HG03097 (cell line): ENCODE measurements around the gene ZNF648.
"Not testable (repeated sequence)": the region's sequence is repeated elsewhere in the genome, so short reads cannot be mapped to it uniquely, and the experiment has no call there.

Experiments used
- ATAC-seq: cut with Tn5 transposase; IDR thresholded peaks from one replicate; pipeline ENCODE4 v1.9.1; 2021; ENCODE audit not compliant: unreplicated experiment, low FRiP score

The ZNF648 gene, protein sequence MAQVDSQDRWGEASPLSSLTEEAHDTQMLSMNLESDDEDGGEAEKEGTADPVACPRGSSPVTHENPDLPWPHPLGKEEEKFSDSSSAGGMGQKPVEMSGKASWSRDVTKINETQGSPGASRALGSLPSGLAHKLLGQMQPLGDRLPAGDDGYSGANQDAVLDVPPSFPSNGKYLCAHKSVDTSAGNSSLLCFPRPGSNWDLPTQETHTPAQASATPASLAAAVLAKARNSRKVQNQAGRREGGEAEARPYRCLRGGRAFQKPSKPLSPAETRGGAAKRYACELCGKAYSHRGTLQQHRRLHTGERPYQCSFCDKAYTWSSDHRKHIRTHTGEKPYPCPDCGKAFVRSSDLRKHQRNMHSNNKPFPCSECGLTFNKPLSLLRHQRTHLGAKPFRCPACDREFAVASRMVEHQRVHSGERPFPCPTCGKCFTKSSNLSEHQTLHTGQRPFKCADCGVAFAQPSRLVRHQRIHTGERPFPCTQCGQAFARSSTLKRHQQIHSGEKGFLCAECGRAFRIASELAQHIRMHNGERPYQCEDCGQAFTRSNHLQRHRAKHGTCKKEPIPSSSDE

DNA sequence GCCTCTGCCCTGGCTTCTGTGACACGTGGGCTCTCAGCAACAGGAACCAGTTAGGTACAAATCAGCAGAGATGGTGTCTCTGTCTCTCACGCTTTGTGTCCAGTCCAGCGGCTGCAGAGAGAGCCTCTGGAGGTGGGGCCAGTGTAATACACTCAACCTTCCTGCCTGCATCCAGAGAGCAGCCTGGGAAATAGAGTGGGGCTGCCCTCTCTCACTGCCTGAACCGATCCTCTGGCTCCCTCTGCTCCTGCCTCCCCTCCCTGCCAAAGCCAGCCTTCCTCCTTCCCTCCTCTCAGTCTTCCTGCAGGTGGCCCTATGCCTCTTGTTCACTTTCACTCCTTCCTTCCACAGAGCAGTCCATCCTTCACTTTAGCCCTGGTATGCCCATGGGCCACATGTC, at the start of gene ZNF648:
Gene ZNF648, minus strand, starts transcription at position 119 of the 400 bp plus-strand sequence. CDS start 3,702 bp downstream, outside the sequence.
- ATAC-seq, result no peak

DNA sequence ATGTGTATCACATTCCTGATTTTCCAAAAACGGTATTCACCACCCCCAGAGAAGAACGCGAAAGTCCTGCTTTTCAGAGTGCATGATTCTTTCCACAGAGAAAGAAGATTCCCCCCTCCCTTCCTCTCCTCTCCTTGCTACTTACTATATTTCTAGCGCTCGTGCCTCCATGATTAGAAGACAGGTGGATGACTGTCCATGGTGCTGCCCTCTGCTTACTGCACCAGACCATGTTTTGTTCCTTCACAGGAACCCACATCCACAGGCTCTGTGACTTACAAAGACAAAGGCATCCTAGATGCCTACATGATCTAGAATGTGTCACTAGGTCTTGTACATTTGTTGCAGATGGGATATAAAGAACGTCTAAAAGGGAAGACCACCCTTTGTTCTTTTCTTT, 49.1 kb upstream of the ZNF648 start:
- no peak for ATAC-seq

DNA sequence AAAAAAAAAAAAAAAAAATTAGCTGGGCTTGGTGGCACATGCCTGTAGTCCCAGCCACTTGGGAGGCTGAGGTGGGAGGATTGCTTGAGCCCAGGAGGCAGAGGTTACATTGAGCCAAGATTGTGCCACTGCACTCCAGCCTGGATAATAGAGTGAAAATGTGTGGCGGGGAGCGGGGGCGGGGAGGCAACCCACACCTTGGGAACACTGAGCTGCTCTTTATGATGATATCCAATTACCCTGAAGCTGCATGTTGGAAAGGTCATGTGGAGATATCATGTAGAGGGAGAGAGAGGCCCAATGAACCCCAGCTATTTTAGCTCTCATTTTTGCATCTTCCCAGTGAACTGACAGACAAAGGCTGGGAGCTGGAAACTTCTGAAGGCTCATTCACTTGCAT, 48.3 kb upstream of the ZNF648 start:
- ATAC-seq, result no peak

DNA sequence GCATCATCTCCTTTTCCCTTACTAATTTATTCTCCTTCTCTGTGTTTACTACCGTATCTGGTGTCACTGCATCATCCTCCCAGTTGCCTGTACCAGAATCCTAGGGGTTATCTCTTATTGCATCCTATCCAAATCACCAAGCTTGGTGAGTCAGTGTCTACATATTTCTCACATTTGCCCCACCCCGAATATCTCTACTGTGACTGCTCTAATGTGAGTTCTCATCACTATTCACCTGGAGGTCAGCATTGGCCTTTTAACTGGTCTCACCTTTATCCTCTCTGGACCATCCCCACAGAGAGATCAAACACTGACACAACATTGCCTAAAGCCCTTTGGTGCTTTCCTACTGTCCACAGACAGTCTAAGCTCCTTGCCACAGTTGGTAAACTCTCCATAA, 45.7 kb upstream of the ZNF648 start:
- no peak for ATAC-seq

DNA sequence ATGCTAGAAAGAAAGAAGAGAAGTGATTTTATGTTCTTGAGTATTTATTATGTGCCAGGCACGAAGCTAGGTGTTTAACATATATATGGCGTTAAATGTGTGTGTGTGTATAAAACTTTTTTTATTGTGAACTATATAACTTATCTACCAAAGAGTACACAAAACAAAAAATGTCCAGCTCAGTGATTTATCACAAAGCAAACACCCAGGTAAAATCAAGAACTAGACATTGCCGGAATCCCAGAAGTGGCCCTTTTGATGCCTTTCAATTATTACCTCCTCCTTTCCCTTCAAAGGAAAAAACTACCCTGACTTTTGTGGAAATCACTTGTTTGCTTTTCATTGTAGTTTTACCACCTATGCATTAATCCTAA, 40.5 kb upstream of the ZNF648 start:
- ATAC-seq, result no peak

DNA sequence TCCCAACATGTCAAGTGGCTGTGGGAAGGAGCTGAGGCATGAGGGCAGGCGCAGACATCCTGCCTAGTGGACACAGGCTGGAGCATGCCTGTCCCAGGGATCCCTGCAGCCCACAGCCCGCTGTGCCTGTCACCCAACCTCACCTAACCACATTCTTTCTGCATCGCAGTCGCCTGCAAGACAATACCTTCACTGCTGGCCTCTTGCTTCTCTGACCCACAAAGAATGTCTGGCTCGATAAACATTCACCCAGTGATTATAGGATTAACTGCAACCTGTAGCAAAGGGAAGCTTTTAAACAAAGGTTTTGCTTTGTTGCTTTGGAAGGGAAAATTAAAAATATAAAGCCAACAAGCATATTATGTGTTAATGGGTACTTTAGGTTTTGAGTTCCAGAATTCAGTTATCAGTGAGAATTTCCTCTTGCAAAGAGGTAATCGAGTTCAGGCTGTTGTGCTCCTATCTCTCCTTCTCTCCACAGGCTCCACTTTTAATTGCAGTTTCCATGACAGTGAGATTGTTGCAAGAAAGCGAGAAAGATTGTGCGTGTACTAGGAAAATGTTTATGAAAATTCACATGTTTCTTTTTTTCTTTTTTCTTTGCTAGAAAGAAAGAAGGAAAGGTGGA, 40.0 kb upstream of the ZNF648 start:
- ATAC-seq, result no peak

DNA sequence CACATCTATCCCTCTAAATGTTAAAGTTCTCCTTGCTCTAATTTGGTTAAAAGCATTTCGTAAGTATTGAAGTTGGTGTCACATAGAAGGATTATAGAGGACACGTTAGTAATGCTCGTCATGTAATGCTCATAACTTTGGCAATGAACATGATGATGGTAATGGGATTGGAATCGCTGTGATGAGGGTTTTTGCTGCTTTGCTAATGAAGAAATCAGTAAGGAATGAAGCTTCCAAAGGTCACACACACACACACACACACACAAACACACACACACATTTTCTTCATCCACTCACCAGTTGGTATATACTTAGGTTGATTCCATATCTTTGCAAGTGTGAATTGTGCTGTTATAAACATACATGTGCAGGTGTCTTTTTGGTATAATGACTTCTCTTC, 36.8 kb upstream of the ZNF648 start:
- ATAC-seq, result no peak

DNA sequence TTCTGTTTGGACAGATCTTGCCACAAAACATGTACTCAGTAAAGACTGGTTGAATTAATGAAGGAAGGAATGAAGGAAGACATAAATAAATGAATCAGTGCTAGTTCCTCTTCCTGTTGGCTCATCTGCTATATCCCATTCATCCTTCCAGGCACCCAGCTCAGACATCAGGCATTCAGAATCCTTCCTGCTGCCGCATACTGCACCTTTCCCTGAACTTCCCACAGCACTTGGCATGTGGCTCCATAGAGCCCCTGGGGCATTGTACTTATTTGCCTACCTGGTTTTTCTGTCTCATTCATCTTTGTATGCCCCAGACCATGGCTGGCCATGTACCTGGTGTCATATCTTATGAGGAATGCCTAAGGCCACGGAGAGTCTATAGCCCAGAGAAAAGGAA, 34.4 kb upstream of the ZNF648 start:
- no peak for ATAC-seq

DNA sequence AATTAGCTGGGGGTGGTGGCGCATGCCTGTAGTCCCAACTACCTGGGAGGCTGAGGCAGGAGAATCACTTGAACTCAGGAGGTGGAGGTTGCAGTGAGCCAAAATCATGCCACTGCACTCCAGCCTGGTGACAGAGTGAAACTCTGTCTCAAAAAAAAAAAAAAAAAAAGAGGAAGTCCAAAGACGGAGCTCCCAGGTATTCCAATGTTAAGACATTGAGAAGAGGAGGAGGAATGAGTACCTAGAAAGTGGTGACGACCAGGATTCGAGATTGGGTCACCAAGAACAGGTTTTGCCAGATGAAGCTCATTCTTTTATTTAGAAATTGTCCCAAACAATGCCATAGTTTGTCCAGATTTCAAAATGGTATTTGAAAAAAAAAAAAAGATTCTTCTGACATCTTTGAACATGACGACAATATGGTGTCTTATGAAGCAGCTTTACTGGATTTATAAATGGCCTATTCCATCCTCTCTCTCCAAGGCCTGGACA, 33.0 kb upstream of the ZNF648 start:
- ATAC-seq, result not testable (repeated sequence)

DNA sequence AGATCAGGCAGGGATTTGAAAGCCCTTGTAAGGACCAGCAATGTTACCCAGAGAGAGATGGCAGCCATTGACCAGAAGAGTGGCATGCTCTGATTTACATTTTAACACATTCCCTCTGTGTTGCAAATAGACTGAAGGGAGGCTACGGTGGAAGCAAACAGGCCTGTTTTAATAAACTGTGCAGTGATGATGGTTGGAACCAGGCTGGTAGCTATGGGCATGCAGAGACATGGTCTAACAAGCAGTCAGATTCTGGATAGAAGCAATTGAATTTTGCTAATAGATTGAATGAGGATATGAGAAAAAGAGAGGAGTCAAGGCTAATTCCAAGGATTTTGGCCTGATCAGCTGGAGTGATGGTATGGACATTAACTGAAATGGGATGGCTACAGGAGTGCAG, 32.3 kb upstream of the ZNF648 start:
- ATAC-seq, result no peak

DNA sequence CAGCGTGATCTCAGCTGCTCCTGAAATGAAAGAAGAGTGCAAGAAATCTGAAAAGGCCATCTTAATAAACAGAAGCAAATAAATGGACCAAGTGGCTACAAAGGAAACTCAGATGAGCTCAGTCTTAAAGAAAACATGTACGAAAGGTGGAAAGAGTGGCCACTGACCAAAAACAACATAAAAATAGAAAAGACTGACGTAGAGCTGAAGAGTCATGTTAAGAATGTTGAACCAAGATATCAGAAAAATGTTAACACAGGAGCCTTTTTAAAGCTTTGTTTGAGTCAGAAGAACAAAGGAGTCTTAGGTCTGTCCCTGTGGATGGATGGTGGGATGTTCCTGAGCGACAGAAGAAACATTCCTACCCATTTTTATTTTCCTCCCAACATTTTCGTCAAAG, 30.8 kb upstream of the ZNF648 start:
- no peak for ATAC-seq

DNA sequence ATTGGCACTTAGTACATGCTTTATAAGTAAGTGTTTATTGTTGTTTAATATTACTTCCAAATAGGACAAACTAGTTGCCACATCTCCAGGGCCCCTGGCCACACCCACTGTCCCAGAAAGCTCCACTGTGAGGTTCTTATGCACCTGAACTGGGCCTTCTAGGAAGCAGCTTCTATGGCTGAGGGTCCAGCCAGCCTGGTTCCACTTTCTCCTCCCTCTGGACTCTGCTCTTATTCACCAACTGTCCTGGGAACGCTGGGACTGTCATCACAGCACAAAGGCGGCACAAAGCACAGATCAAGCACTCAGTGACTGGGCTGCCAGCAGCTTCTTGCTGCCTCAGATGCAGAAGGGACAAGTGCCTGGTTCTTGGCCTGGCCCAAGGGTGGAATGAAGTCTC, 29.6 kb upstream of the ZNF648 start:
- no peak for ATAC-seq

DNA sequence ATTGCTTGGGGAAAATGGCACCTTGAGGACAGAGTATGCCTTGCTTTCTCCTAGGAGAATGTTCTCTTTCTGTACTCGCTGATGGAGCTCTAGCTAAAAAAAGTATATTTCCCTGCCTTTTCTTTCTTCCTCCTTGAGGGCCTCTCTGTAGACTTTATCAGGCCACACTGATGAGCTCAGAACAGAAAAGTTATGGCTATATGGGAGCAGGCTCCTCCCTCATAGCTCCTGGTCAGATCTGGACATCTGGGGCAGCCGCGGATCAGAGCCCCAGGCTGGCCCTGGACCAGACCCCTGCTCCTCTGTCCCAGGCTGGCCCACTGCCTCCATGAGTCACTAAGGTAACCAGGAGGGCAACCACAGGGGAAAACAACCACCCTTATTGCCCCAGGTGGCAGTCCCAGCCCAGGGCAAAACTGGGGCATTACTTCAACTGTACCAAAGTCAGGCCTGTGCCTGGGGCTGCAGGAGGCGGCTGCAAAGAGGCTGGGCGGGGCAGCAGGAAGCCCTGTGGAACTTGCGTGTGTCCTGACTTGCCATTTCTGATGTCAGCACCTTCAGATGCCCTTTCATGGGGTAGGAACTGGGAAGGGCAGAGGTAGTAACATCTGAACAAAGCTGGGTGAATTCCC, 26.3 kb upstream of the ZNF648 start:
- no peak for ATAC-seq

DNA sequence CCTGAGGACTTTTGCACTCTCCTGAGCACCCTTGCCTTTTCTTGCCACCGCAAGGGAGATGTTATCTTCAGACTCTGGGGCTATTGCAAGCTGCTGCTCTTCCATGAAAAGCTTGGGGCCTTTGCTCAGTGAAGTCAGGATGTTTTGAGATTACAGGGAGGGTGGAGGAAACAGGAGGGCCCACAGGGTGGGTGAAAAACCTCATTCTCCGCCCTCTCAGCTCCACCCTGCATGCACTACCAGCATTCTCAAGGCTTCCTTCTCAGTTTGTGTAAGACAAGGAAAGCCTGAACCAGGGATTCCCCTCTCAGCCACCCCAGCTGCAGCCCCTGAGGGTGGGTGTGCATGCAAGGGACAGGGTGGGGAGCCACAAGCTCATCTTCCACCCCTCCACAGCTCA, 25.8 kb upstream of the ZNF648 start:
- no peak for ATAC-seq

DNA sequence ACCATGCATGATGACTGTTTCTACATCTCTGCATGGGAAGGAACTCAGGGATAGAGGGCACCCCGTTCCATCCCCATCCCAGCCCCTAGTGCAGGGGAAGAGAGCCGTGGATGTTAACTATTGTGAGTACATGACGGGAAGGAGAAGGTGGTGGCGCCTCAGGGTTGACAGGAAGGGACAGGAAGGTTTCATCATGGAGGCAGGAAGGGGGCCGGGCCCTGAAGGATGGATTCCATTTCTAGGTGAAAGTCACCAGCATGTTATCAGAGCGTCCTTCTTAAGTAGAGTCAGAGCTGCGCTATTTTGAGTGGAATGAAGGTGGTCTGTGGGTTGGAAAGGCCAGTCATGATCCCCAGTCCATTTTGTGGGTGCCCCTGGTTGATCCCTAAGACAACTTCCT, 25.1 kb upstream of the ZNF648 start:
- ATAC-seq, result no peak

DNA sequence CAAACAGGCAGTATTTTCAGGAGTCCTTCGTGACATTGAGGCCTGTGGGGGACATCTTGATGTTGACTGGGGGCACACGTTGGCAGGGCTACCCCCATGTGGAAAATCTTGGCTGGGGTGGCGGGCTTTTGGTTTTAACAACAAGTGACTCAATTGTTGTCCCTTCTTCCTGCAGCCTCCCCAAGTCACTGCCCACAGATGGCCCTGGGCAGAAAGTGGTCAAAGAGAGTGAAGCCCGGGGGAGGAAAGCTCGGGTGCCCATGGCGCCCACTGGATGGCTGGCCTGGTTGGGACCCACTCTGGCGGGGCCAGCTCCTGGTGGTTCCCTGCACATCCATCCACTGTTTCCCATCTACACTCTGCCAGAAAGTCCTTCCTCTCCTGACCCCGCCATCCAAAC, 24.6 kb upstream of the ZNF648 start:
- no peak for ATAC-seq

DNA sequence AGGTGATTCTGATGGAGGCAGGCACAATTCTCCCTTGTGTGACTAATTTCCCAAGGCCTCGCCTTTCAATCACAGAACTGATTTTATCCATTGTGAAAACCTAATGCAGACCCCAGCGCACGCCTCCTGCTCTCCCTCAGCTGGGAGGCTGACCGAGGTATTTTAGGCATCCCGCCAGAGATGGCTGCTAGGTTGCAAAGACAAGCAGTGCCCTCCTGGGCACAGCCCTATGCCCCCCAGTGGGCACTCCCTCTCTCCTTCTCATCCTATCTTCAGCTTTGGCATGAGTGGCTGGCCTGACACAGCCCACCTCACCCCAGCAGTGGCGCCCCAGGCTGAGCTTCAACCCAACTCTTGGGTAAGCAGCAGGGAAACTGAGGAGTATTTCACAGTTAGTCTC, 24.2 kb upstream of the ZNF648 start:
- ATAC-seq, result no peak

DNA sequence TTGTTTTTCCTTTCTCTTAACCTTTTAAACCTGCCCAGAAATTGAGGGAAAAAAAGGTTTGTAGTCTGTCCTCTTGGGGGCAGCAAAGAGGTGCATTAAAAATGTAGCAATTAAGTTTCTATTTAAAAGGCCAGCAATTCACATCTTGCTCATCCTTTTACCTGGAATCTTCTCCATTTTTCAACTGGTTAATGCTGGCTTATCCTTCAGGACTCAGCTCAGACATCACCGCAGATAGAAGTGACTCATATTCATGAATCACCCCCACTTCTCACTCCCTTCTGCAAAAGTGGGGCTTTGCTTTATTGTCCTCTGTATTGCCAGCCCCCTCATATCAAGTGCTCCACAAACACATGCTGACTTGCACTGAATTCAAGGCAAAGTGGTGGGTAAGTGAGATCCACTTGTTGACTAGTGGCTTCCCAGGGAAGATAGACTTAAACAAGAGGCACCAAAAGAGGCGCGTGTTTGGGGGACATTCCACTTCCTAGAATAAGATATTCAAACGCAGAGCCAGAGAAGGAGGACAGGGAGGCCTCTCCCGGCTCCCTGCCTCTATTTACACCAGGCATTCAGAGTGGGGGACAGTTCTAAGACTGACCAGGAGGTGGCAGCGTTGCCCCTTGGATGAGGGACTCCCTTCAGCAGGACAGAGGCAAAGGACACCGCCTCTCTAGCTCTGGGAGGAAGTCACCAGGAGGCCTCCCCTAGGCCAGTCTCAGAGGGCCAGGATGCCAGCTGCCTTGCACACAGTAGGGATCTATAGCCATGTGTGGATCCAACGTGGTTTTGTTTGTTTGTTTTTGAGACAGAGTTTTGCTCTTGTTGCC, 23.2 kb upstream of the ZNF648 start:
- ATAC-seq, result no peak

DNA sequence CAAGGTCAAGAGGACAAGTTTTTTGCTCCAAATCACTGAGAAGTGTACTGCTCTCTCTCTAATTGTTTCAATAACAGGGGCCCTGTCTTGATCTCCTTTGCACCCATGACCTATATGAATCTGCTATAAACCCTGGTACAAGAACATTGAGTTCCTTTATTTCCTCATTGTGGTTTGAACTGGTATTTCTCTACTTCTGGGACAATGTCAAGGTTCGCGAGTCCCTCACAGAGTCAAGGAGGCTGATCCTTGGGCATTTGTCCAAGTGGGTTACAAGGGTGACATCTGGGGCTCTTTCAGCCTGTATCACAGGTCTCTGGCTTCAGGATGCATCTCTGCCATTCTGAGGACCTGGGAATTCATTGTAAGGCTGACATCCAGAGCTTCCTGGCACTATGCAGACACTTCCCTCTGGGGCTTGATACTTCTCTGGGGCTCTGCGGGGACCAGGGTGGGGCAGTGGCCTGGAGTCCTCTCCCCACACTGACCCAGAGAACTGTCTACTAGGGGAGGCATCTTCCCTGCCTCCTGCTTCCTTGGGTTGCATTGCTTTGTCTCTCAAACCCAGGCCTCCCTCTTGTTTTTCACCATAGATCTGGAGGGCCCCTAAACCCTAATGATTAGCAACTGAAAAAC, 22.5 kb upstream of the ZNF648 start:
- ATAC-seq, result no peak

DNA sequence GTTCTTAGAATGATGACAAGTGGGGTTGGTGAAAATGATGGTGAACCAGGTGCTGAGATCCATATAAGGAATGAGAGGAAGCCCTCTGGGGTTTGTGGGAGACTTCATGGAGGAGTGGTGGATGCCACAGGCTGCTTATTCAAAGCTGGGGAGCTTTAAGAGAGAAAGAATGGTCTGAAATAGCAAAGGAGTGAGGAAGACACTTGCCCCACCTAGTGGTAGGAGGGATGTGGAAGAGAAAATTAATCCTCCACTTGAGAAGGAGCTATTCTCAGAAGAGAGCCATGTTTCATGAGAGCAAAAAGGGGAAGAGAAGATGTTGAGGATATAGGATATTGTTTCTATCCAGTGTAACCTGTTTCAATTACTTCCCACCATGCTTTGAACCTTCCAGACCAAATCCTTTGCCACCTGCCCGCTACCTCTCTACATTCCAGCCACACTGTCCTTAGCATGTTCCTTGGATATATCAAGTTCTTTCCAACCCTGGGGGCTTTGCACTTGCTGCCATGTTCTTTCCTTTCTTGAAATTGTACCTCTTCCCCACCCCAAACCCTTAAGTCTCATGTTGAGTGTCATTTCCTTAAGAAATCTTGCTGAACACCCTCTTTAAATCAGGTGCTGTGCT, 19.6 kb upstream of the ZNF648 start:
- ATAC-seq, result no peak
